ENCODE results near the gene RARRES2.
A peak's percentile ranks its signal among the peaks of the same experiment; 100 is the strongest.

Gene RARRES2

GRCh38 chr7:150367677-150368095 lies 26.3 kb upstream of the RARRES2 start:
- Histone ChIP-seq H3K4me3 (replicated peaks; ENCODE audit: low read depth, low read length) (peak overlapping the region; percentile 100), H3K27me3 (replicated peaks; ENCODE audit: control insufficient read depth, insufficient read depth, low read length) (no peaks in the 10 kb centered on the region), H3K36me3 (ENCODE audit: control insufficient read depth, insufficient read depth, low read length) (peaks cover 11% of the 10 kb centered on the region)
- no peak for DNase-seq (ENCODE audit: extremely low read depth, insufficient read length)
- no peak for TF ChIP-seq CTCF (IDR thresholded peaks at IDR 0.05; ENCODE audit: insufficient read depth, low read length, poor library complexity, severe bottlenecking)

GRCh38 chr7:150365673-150366398 lies 24.4 kb upstream of the RARRES2 start:
- Histone ChIP-seq H3K36me3 (ENCODE audit: control insufficient read depth, insufficient read depth, low read length) (no peaks in the 10 kb centered on the region), H3K4me3 (replicated peaks; ENCODE audit: low read depth, low read length) (no peak overlapping the region), H3K27me3 (replicated peaks; ENCODE audit: control insufficient read depth, insufficient read depth, low read length) (no peaks in the 10 kb centered on the region)
- no peak for TF ChIP-seq CTCF (IDR thresholded peaks at IDR 0.05; ENCODE audit: insufficient read depth, low read length, poor library complexity, severe bottlenecking)
- no peak for DNase-seq (ENCODE audit: extremely low read depth, insufficient read length)

GRCh38 chr7:150365194-150365593 lies 23.8 kb upstream of the RARRES2 start:
- Histone ChIP-seq H3K4me3 (replicated peaks; ENCODE audit: low read depth, low read length) (no peak overlapping the region), H3K27me3 (replicated peaks; ENCODE audit: control insufficient read depth, insufficient read depth, low read length) (no peaks in the 10 kb centered on the region), H3K36me3 (ENCODE audit: control insufficient read depth, insufficient read depth, low read length) (no peaks in the 10 kb centered on the region)
- no peak for TF ChIP-seq CTCF (IDR thresholded peaks at IDR 0.05; ENCODE audit: insufficient read depth, low read length, poor library complexity, severe bottlenecking)
- DNase-seq (ENCODE audit: extremely low read depth, insufficient read length), result no peak

- DNase-seq (ENCODE audit: extremely low read depth, insufficient read length), result peak; percentile 53
- no peak overlapping the region for H3K4me3 ChIP-seq (replicated peaks; ENCODE audit: low read depth, low read length)
- no peak for TF ChIP-seq CTCF (IDR thresholded peaks at IDR 0.05; ENCODE audit: insufficient read depth, low read length, poor library complexity, severe bottlenecking)
- H3K27me3 ChIP-seq (replicated peaks; ENCODE audit: control insufficient read depth, insufficient read depth, low read length), result no peaks in the 10 kb centered on the region
- H3K36me3 ChIP-seq (ENCODE audit: control insufficient read depth, insufficient read depth, low read length), result no peaks in the 10 kb centered on the region
These were observed 22.4 kb upstream of the RARRES2 start for GRCh38 chr7:150363872-150364271.

GRCh38 chr7:150363370-150363769 lies 21.9 kb upstream of the RARRES2 start:
- no peaks in the 10 kb centered on the region for H3K27me3 ChIP-seq (replicated peaks; ENCODE audit: control insufficient read depth, insufficient read depth, low read length)
- TF ChIP-seq CTCF (IDR thresholded peaks at IDR 0.05; ENCODE audit: insufficient read depth, low read length, poor library complexity, severe bottlenecking), result no peak
- H3K4me3 ChIP-seq (replicated peaks; ENCODE audit: low read depth, low read length), result no peak overlapping the region
- no peak for DNase-seq (ENCODE audit: extremely low read depth, insufficient read length)
- no peaks in the 10 kb centered on the region for H3K36me3 ChIP-seq (ENCODE audit: control insufficient read depth, insufficient read depth, low read length)

Measured in GM06990 (cell line).